B cell (primary cell): ENCODE data around the gene MRS2. TPM values are rescaled to one million over a fixed set of nuclear protein-coding genes. Genes with fewer than 3 reads are reported as not detected.

Source experiments
- ATAC-seq: fragments of 200-7000 bp; cut with Tn5 transposase; one replicate; pipeline ENCODE4 v1.10.0; 2021; ENCODE audit warnings: low read depth, mild to moderate bottlenecking, moderate number of reproducible peaks, moderate library complexity
- CTCF ChIA-PET: fragments of 350-600 bp; sonication (Branson Sonifier 250); formaldehyde crosslinking; loops from one replicate; lab custom pipeline; 2021; ENCODE audit warnings: antibody characterized with exemption, inconsistent platforms; lab: Charles Lee
- POLR2A ChIA-PET: fragments of 350-600 bp; sonication (Branson Sonifier 250); formaldehyde crosslinking; loops from one replicate; lab custom pipeline; 2021; ENCODE audit warnings: antibody characterized with exemption; lab: Charles Lee
- DNase-seq: peaks from one replicate; pipeline ENCODE4 v3.0.0; 2013
- H2AFZ ChIP-seq: 2 replicates; pipeline ENCODE4 v1.6.1; 2012; ENCODE audit warnings: mild to moderate bottlenecking, low read depth, low read length; ENCODE audit not compliant: insufficient read depth, poor library complexity, severe bottlenecking
- H3K27ac ChIP-seq, 2 donors: 1 replicate in 1 of 2; 2 replicates in 1 of 2; pipeline ENCODE4 v1.5.1; 2012 to 2013; ENCODE audit warnings: low read length in 2 of 2, mild to moderate bottlenecking in 2 of 2, moderate library complexity in 1 of 2
- H3K27me3 ChIP-seq, 4 experiments: fragments of 200-600 bp in 1 of 4; sonication (generic) in 1 of 4; replicated peaks in 1 of 4; 1 replicate in 2 of 4; 2 replicates in 2 of 4; pipeline versions ENCODE4 v1.6.1 to v1.7.0; 2013 to 2016; ENCODE audit warnings: low read length in 3 of 4, mild to moderate bottlenecking in 2 of 4, mixed read lengths in 1 of 4, moderate library complexity in 1 of 4; ENCODE audit not compliant: insufficient read depth in 4 of 4, control insufficient read depth in 3 of 4; ENCODE audit errors: control extremely low read depth in 1 of 4
- H3K36me3 ChIP-seq, 2 experiments: replicated peaks in 1 of 2; 1 replicate in 1 of 2; 2 replicates in 1 of 2; pipeline versions ENCODE4 v1.6.1 to v1.7.1; 2013; ENCODE audit warnings: low read length in 1 of 2; ENCODE audit not compliant: insufficient read depth in 2 of 2, control insufficient read depth in 1 of 2; ENCODE audit errors: control extremely low read depth in 1 of 2, extremely low read depth in 1 of 2
- H3K4me1 ChIP-seq, 2 donors: fragments of 200-600 bp in 1 of 2; sonication (generic) in 1 of 2; 1 replicate in 1 of 2; 2 replicates in 1 of 2; pipeline versions ENCODE4 v1.5.1 to v1.6.1; 2013 to 2017; ENCODE audit warnings: low read length in 2 of 2; ENCODE audit not compliant: control insufficient read depth in 2 of 2, insufficient read depth in 2 of 2
- H3K4me2 ChIP-seq: replicated peaks from 2 replicates; pipeline ENCODE3; 2012; ENCODE audit warnings: mild to moderate bottlenecking, low read depth, low read length; ENCODE audit not compliant: poor library complexity, severe bottlenecking
- H3K4me3 ChIP-seq, 5 experiments: fragments of 200-600 bp in 1 of 5; sonication (generic) in 1 of 5; 1 replicate in 3 of 5; 2 replicates in 2 of 5; pipeline versions ENCODE4 v1.5.1 to v1.7.0; 2011 to 2016; ENCODE audit warnings: low read length in 4 of 5, mild to moderate bottlenecking in 4 of 5, low read depth in 2 of 5, control low read depth in 1 of 5, moderate library complexity in 1 of 5; ENCODE audit not compliant: insufficient read depth in 1 of 5; ENCODE audit errors: control extremely low read depth in 1 of 5, extremely low read depth in 1 of 5
- H3K79me2 ChIP-seq: fragments of 200-600 bp; sonication (generic); one replicate; pipeline ENCODE4 v1.6.0; 2016; ENCODE audit warnings: low read length; ENCODE audit not compliant: control insufficient read depth, insufficient read depth
- H3K9ac ChIP-seq: fragments of 200-600 bp; sonication (generic); 2 replicates; pipeline ENCODE4 v1.6.1; 2017; ENCODE audit warnings: mild to moderate bottlenecking, low read length, moderate library complexity
- H3K9me3 ChIP-seq, 3 donors: one replicate each; pipeline versions ENCODE4 v1.6.1 to v1.7.1; 2013; ENCODE audit warnings: low read length in 2 of 3; ENCODE audit not compliant: control insufficient read depth in 2 of 3, insufficient read depth in 1 of 3; ENCODE audit errors: control extremely low read depth in 1 of 3
- H4K20me1 ChIP-seq: 2 replicates; pipeline ENCODE4 v1.6.0; 2012; ENCODE audit warnings: mild to moderate bottlenecking, low read length; ENCODE audit not compliant: insufficient read depth, control insufficient read depth, poor library complexity, severe bottlenecking
- H3K27ac Mint-ChIP-seq: one replicate; pipeline ENCODE4 v1.8.0; 2021; ENCODE audit warnings: mixed read lengths
- H3K27me3 Mint-ChIP-seq: one replicate; pipeline ENCODE4 v1.8.0; 2021; ENCODE audit warnings: mixed read lengths
- H3K4me1 Mint-ChIP-seq: one replicate; pipeline ENCODE4 v1.8.0; 2021; ENCODE audit warnings: mixed read lengths
- H3K4me3 Mint-ChIP-seq: one replicate; pipeline ENCODE4 v1.8.0; 2021; ENCODE audit warnings: mixed read lengths
- H3K9me3 Mint-ChIP-seq: one replicate; pipeline ENCODE4 v1.8.0; 2022; ENCODE audit warnings: mixed read lengths; ENCODE audit not compliant: insufficient read depth
- EZH2 ChIP-seq: IDR thresholded peaks from 2 replicates; pipeline ENCODE4 v1.6.1; 2012; ENCODE audit warnings: borderline replicate concordance, low read depth, mild to moderate bottlenecking, moderate library complexity, low read length; ENCODE audit not compliant: insufficient read depth, poor library complexity, severe bottlenecking
- WGBS: methylation state at CpG from one replicate; pipeline ENCODE4 v1.1.5; 2013; ENCODE audit warnings: missing lambda C conversion rate; ENCODE audit not compliant: insufficient coverage; 5-methylcytosine and 5-hydroxymethylcytosine counted together
- intact Hi-C: fragments of 100-400 bp; cut with micrococcal nuclease; formaldehyde crosslinking; loops from one replicate; pipeline ENCODE4 v1.10.0; 2022
- polyA plus RNA-seq: library from polyadenylated mRNA; depleted of rRNA; stranded (reverse); fragments of >200 nt; gene quantifications from 2 replicates; pipeline ENCODE4 v1.2.3, GENCODE V29; 2012
- small RNA-seq: library from RNA; depleted of rRNA; stranded (forward); fragments of <200 nt; gene quantifications from one replicate; pipeline ENCODE3, GENCODE V24; 2012; ENCODE audit warnings: low replicate concordance, low read depth; ENCODE audit not compliant: insufficient read length
- total RNA-seq, 2 donors: library from RNA; stranded (reverse); fragments of 120-200 nt in 1 of 2; gene quantifications; 1 replicate in 1 of 2; 2 replicates in 1 of 2; pipeline versions ENCODE4 v1.2.3 to v1.2.4, GENCODE V29; 2013 to 2022
- TF ChIP-seq, protein P1 (sequence below): fragments of 200-600 bp; IDR thresholded peaks from one replicate; pipeline ENCODE4 v1.8.0; 2022; ENCODE audit warnings: antibody characterized with exemption, mild to moderate bottlenecking

MRS2 gene
- total and polyA plus RNA-seq, 2 donors (not counting 1 experiment from before 2014, with no cell fraction given) = 16.0 to 25.5 TPM

DNA sequence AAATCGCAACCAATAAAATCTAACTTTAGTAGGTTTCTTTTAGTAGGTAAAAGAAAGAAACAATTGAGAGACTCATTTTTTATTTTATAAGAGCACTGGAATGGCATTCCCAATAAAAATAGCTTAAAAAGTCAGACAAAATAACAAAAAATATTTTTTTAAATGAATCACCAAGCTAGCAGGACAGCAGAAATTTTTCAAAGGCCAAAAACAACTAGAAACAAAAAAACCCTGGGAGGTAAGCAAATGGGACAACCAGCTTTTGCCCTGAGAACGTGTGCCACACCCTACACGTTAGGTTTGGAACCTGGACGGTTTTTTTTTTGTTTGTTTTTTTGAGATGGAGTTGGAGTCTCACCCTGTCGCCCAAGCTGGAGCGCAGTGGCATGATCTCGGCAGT lies 67.1 kb downstream of the MRS2 start:
- no peak for TF ChIP-seq EZH2
- TF ChIP-seq, protein P1, sequence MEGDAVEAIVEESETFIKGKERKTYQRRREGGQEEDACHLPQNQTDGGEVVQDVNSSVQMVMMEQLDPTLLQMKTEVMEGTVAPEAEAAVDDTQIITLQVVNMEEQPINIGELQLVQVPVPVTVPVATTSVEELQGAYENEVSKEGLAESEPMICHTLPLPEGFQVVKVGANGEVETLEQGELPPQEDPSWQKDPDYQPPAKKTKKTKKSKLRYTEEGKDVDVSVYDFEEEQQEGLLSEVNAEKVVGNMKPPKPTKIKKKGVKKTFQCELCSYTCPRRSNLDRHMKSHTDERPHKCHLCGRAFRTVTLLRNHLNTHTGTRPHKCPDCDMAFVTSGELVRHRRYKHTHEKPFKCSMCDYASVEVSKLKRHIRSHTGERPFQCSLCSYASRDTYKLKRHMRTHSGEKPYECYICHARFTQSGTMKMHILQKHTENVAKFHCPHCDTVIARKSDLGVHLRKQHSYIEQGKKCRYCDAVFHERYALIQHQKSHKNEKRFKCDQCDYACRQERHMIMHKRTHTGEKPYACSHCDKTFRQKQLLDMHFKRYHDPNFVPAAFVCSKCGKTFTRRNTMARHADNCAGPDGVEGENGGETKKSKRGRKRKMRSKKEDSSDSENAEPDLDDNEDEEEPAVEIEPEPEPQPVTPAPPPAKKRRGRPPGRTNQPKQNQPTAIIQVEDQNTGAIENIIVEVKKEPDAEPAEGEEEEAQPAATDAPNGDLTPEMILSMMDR = no peak
- POLR2A ChIA-PET = interaction anchor here (0.6 kb wide), 1 partner anchor 24 kb away, joined by 4 read pairs; no protein-coding TSS in a partner anchor
- WGBS = no CpG with 5 or more reads among the region's 7 CpGs
- Histone ChIP-seq H2AFZ (no peak overlapping the region), H3K27ac (no peak overlapping the region), H3K9me3 (no peaks in the 10 kb centered on the region), H3K36me3 (no peaks in the 10 kb centered on the region), H3K27me3 (no peaks in the 10 kb centered on the region), H3K9ac (no peak overlapping the region), H3K4me2 (no peak overlapping the region), H3K4me3 (no peak overlapping the region), H3K79me2 (no peaks in the 10 kb centered on the region), H4K20me1 (no peaks in the 10 kb centered on the region), H3K4me1 (no peaks in the 10 kb centered on the region)
- H3K4me3 Mint-ChIP-seq = no peak overlapping the region
- DNase-seq (no peak), ATAC-seq (no peak)
- no peak overlapping the region for H3K27ac Mint-ChIP-seq
- no peaks in the 10 kb centered on the region for H3K4me1 Mint-ChIP-seq
- CTCF ChIA-PET = no interaction called here
- intact Hi-C loops = no loop called here
- H3K27me3 Mint-ChIP-seq = no peaks in the 10 kb centered on the region
- no peaks in the 10 kb centered on the region for H3K9me3 Mint-ChIP-seq

DNA sequence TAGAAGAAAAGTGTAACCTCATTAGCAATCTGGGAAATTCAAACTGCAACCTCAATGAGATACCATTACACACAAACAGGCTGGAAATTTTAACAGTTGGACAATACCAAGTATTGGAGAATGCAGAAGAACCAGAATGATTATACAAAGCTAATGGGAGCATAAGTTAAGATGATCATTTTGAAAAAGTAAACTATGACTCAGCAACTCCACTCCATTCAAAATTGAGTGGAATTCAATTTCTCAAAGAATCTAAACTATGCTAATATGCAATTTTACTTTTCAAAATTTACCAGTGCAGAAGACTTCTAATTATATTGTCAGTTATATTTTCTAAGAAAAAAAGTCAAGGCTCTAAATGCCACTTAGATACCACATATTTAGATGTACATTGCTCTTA lies 69.4 kb downstream of the MRS2 start:
- ChIA-PET CTCF (interaction anchor here (0.8 kb wide), 1 partner anchor 111 kb away, joined by 3 read pairs; no protein-coding TSS in a partner anchor), POLR2A (no interaction called here)
- Histone ChIP-seq H3K4me3 (no peak overlapping the region), H2AFZ (no peak overlapping the region), H3K27me3 (no peaks in the 10 kb centered on the region), H3K9me3 (no peaks in the 10 kb centered on the region), H3K4me2 (no peak overlapping the region), H4K20me1 (no peaks in the 10 kb centered on the region), H3K9ac (no peak overlapping the region), H3K27ac (no peak overlapping the region), H3K36me3 (no peaks in the 10 kb centered on the region), H3K4me1 (no peaks in the 10 kb centered on the region), H3K79me2 (no peaks in the 10 kb centered on the region)
- H3K9me3 Mint-ChIP-seq = no peaks in the 10 kb centered on the region
- H3K4me1 Mint-ChIP-seq = no peaks in the 10 kb centered on the region
- H3K27ac Mint-ChIP-seq = no peak overlapping the region
- ATAC-seq = no peak
- intact Hi-C loops = no loop called here
- no peak overlapping the region for H3K4me3 Mint-ChIP-seq
- H3K27me3 Mint-ChIP-seq = no peaks in the 10 kb centered on the region
- DNase-seq = no peak
- TF ChIP-seq EZH2 = no peak
- TF ChIP-seq, protein P1 = no peak

Small RNAs within 50 kb of the gene (small RNA-seq; reads per million reads assigned to genes)
- gene RNU6-391P = not detected

Other genes with a start within 250 kb of the MRS2 start
- gene DCDC2, start 44.9 kb upstream of the MRS2 start, total RNA-seq = not detected in 2 replicates
- gene DCDC2, start 44.9 kb upstream of the MRS2 start, polyA plus RNA-seq = not detected in 2 replicates
- 6.2 and 7.0 TPM in 2 replicates for gene GPLD1, start 86.6 kb downstream of the MRS2 start, total RNA-seq
- 1.6 and 1.9 TPM in 2 replicates for gene GPLD1, start 86.6 kb downstream of the MRS2 start, polyA plus RNA-seq
- 26.3 and 28.3 TPM in 2 replicates for gene ALDH5A1, start 92.0 kb downstream of the MRS2 start, total RNA-seq
- gene ALDH5A1, start 92.0 kb downstream of the MRS2 start, polyA plus RNA-seq = 5.4 and 5.7 TPM in 2 replicates
- gene KIAA0319, start 243.3 kb downstream of the MRS2 start, total RNA-seq = 1.2 and 1.3 TPM in 2 replicates
- 0.37 and 0.67 TPM in 2 replicates for gene KIAA0319, start 243.3 kb downstream of the MRS2 start, polyA plus RNA-seq